Measurements from ENCODE around the gene KMT5C.

The KMT5C gene

DNA sequence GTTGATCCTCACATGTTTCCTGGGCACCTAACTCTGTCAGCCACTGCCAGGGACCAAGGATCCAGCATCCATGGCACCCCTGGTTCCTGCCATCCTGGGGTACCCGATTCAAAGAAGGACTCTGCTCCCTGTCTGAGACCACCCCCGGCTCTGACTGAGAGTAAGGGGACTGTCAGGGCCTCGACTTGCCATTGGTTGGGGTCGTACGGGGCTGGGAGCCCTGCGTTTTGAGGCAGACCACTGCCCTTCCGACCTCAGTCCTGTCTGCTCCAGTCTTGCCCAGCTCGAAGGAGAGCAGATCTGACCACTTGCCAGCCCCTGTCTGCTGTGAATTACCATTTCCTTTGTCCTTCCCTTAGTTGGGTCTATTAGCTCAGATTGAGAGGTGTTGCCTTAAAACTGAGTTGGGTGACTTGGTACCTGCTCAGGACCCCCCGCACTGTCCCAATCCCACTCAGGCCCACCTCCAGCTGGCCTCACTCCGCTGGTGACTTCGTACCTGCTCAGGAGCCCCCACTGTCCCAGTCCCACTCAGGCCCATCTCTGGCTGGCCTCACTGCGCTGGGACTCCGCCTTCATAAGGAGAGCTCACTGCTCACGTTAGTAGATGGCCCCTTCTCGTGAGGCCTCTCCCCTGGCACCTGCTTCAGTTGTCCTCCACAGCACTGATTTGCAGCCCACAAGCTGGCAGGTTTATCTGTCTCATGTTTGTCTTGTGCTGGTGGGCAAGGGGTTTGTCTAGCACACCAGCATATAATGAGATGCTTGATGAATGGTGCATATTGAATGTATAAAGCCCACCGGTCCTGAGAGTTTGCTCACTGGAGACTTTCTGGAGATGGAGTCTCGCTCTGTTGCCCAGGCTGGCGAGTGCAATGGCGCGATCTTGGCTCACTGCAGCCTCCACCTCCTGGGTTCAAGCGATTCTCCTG is 50.0 kb downstream of the KMT5C start:
- no peak for DNase-seq

GRCh38 chr19:55390461-55390880 is 50.8 kb downstream of the KMT5C start:
- DNase-seq: no peak

DNA sequence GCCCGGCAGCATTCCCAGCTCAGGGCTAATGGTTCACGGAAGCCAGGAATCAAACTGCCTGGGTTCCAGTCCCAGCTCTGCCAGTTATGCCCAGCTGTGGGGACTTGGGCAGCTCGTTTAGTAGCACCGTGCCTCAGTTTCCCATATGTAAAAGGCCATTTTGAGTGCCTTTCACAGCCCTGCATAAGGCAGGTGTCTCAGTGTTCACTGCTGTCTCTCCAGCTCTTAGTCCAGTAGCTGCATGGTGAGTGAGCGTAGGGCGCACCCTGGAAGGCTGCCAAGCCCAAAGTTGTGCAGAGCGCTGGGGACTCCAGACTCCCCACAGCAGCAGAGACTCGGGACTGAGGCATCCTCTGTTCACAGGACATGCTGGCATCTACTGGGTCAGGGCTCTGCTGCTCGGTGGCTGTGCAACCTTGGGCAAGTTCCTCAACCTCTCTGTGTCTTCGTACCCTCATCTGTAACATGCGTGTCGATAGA is 51.6 kb downstream of the KMT5C start:
- no peak for DNase-seq

GRCh38 chr19:55391702-55392615 is 52.3 kb downstream of the KMT5C start:
- no peak for DNase-seq

DNA sequence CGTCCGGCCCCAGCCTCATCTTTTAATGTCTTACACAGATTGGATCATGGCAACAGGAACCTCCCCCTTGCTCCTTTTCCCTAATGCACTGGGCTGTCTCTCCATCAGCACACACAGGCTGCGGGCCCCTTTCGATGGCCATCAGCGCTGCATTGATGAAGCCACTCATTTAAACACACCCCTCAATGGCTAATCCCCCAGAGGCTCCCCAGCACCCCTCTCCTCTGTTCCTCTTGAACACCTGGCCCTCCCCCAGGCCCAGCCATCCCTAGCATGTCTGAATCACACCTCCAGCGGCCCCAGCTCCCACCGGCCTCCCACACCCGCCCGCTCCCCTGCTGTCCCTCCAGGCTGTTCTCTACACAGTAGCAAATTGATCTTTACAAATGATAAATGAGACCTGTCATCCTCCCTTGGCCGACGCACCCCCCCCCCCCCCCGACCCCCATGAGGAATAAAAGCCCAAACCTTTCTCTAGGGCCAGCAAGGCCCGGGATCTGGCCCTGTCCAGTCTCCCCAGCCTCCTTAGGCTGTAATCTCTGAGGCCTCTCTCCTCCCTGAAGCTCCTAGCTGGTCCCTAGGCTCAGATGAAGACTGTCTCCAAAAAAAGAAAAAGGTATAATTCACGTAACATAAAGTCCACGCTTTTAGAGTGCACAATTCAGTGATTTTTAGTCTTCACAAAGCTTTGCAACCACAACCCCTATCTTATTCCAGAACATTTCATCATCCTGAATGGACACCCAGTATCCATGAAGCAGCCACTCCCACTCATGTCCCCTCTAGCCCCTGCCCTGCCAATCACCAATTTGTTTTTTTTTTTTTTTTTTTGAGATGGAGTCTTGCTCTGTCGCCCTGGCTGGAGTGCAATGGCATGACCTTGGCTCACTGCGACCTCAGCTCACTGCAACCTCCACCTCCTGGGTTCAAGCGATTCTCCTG is 53.4 kb downstream of the KMT5C start:
- DNase-seq: no peak
